Mesodermal cell (in vitro differentiated cells): ENCODE data around the gene MALAT1.

ENCODE experiments used
- H3K27ac ChIP-seq: 2 replicates; pipeline ENCODE4 v1.7.0; 2013; ENCODE audit warnings: mild to moderate bottlenecking, low read depth, low read length, moderate library complexity; ENCODE audit not compliant: severe bottlenecking
- H3K36me3 ChIP-seq: 2 replicates; pipeline ENCODE4 v1.7.1; 2013; ENCODE audit warnings: mild to moderate bottlenecking, low read length, moderate library complexity; ENCODE audit not compliant: control insufficient read depth, insufficient read depth
- H3K4me1 ChIP-seq: one replicate; pipeline ENCODE4 v1.7.1; 2013; ENCODE audit warnings: mild to moderate bottlenecking, low read length; ENCODE audit not compliant: insufficient read depth, control insufficient read depth, poor library complexity, severe bottlenecking
- H3K4me3 ChIP-seq: 2 replicates; pipeline ENCODE4 v1.7.0; 2013; ENCODE audit warnings: low read length, control low read depth, mild to moderate bottlenecking; ENCODE audit not compliant: insufficient read depth, poor library complexity, severe bottlenecking; ENCODE audit errors: extremely low read depth
- H3K9me3 ChIP-seq: 2 replicates; pipeline ENCODE4 v1.7.1; 2013; ENCODE audit warnings: mild to moderate bottlenecking, low read length, moderate library complexity; ENCODE audit not compliant: control insufficient read depth
- WGBS, 2 experiments: methylation state at CpG; one replicate each; pipeline ENCODE4 v1.1.5; 2013; ENCODE audit warnings: missing lambda C conversion rate in 2 of 2; ENCODE audit not compliant: insufficient coverage in 2 of 2; 5-methylcytosine and 5-hydroxymethylcytosine counted together

MALAT1 gene

GRCh38 chr11:65555693-65556231, 56.9 kb downstream of the MALAT1 start:
- peaks cover 50% of the 10 kb centered on the region for H3K4me1 ChIP-seq
- WGBS, 2 experiments: 71 to 90% methylated on average over 3 to 4 of the region's 6 CpGs
- no peak overlapping the region for H3K4me3 ChIP-seq
- H3K36me3 ChIP-seq: no peaks in the 10 kb centered on the region
- no peak overlapping the region for H3K27ac ChIP-seq
- no peaks in the 10 kb centered on the region for H3K9me3 ChIP-seq
